Eye (tissue), 1 donor: ENCODE data around the gene TRDMT1.

Experiments used
- DNase-seq: peaks from one replicate; pipeline ENCODE4 v3.0.0-alpha.2; 2015

Gene TRDMT1

GRCh38 chr10:17171141-17171641 is 30.3 kb downstream of the TRDMT1 start:
- DNase-seq = no peak

DNA sequence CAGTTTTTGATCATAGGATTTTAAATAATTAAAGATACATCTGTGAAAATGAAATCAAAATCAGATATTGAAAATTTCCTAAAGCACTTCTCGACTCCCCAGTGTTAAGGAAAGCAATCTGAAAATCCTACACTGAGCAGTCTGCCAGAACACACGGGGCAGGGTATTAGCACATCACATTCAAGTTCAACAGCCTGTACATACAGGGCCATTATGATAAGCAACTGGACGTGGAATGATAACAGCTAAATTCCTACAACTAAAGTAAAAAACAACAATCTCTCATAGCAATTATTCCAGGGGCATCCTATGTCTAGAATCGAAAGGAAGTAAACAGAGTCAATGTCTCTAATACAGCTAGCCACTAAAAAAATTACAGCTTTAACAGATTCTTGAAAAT is 31.7 kb downstream of the TRDMT1 start:
- DNase-seq = peak; percentile 61

DNA sequence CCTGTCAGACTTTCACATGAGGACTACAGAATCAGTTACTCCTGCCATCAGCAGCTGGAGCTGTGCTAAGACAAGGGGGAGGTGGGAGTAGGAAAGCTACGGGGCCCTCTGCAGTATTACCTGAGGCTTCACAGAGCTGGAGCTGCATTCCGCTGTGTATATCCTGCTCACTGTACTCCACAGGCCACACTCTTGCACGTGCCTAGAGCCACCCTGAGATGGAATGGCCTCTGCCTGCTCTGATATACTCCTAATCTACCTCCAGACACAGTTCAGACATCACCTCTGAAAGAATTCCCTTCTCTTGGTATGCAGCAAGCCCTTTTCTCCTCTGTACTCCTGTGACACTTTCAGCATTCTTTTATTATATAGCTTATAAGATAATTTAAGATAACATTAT is 34.8 kb downstream of the TRDMT1 start:
- no peak for DNase-seq

- no peak for DNase-seq
Measured at GRCh38 chr10:17162828-17163227, 38.6 kb downstream of the TRDMT1 start.

DNA sequence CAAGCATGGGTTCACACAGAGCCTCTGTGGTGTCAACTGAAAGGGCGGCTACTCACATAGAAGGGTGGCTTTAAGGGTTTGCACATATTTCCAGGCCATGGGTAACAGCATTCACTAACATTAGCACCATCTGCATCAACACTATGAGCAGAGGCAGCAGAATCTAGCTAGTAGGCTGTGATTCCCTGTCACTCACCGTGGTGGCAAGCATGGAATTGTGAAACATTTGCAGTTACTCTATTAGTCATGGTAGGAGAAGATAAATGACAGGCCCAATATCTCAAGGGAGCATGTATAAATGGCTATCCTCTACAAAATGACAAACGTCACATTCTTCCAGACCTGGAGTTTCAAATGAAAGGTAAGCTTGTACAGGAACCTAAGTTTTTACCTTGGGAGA is 39.7 kb downstream of the TRDMT1 start:
- no peak for DNase-seq

GRCh38 chr10:17157024-17157423 is 44.4 kb downstream of the TRDMT1 start:
- no peak for DNase-seq

GRCh38 chr10:17155826-17156225 is 45.6 kb downstream of the TRDMT1 start:
- no peak for DNase-seq

- DNase-seq = no peak
Measured at GRCh38 chr10:17154116-17154515, 47.4 kb downstream of the TRDMT1 start.

- no peak for DNase-seq
Measured at GRCh38 chr10:17153321-17153720, 48.2 kb downstream of the TRDMT1 start.

- DNase-seq = no peak
Measured at GRCh38 chr10:17151716-17152115, 49.8 kb downstream of the TRDMT1 start.

DNA sequence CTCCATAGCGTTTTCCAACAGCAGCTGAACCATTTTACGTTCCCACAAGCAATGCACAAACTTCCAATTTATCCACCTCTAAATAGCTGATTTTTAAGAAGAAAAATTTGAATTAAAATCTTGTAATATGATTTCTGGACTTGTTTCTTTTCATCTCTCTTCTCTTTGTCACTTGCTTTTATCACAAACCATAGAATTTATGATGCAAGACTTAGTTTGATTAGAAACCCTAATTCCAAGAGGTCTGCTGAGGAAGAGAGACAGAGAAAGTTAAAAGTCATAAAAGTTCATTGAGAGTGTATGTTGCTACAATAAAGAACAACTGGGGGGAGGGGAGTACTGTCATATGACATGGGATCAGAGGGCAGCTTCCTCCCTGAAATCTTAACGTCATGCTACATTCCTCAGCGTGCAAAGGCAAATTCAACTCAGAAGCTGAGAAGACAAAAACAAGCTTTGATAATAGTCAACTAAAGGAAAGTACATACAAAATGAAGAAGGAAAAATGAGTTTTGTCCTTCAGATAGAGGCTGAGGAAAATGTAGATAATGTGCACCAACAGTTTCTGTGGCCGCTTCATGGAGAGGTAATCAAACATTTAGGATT is 53.5 kb downstream of the TRDMT1 start:
- DNase-seq = peak; percentile 54

DNA sequence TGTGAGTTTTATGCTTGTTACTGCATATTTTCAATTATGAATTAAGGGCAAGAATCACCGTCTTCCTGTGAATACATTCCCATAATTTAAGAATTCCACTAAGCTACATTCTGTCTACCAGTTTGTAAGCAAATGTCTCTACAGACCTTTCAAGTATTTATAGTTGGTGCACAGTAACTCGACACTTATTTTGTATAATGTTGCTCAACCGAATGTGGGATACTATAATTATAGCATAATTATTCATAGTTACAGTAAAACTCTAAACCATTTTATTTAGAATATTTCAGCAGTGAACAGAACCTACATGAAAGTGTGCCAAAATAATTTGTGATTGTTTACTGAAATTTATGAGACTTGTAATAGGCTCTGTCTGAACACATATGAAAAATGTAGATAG is 54.6 kb downstream of the TRDMT1 start:
- no peak for DNase-seq

DNA sequence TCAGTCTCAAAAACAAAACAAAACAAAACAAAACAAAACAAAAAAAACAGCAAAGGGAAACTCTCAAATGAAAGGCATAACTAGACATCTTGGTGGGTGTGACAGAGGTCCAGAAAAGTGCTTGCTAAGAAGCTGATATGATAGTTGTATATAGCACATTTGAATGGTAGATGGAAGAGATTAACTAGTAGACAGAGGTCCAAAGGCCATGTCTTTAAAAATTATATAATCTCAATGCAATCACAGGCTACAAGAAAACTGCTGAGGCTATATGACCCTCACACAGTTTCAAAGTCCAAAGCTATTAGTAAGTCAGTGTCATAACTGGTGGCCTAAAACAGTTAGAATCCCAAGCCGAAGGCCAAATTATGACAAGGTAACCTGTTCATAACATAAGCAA is 56.2 kb downstream of the TRDMT1 start:
- no peak for DNase-seq

DNA sequence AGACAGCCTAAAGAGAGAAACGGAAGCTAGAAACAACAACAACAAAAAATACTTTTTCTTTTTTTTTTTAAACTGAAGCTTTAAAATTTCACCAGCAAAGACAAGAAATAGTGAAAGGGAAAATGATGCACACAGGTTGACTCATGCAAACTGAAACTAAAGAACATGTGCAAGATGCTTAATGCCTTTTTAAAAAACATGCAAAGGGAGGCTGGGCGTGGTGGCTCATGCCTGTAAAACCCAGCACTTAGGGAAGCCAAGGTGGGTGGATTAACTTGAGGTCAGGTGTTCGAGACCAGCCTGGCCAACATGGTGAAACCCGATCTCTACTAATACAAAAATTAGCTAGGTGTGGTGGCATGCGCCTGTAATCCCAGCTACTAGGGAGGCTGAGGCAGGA is 56.7 kb downstream of the TRDMT1 start:
- no peak for DNase-seq

DNA sequence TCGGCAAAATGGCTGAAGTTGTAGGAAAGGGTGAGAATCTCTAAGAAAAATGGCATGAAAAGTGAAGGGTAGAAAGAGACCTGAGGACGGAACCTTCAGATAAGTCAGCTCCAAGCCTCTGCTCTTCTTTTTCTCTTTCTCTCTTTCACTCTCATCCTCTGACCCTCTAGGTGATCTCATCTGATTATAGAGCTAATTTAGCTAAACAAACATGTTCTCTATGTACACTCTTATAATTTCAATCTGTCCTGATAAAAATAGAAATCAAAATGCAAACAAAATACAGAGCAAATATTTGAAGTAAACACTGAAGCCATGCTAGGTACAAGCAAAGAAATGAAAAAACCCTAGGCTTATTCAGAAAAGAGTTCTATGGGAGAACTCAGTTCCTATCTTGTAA is 57.4 kb downstream of the TRDMT1 start:
- DNase-seq = no peak

DNA sequence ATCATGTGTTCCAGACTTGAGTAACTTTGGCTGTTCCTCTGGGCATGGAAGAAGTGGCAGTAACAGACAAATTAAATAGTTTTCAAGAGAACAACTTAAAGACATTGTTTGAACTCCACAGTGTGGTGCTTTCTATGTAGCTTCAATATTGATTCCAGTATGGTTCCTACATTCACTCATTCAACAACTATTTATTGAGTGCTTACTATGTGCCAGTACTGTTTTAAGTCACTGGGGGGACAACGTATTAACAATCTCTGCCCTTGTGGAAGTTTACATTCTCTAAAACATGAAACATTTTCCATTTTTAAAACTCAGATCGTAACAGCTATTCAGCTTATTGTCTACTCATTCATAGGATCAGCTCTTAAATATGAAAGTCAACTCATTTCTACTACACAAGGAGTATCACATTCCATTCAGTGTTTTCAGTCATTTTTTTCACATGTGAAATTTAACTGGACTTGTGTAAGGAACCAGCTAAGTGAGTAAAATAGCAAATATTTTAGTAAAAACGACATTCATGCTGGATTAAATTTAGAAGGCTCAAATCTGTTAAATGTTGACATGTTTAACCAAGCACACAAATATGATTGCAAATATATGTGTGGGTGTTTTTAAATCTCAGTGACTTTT is 58.3 kb downstream of the TRDMT1 start:
- DNase-seq = no peak

DNA sequence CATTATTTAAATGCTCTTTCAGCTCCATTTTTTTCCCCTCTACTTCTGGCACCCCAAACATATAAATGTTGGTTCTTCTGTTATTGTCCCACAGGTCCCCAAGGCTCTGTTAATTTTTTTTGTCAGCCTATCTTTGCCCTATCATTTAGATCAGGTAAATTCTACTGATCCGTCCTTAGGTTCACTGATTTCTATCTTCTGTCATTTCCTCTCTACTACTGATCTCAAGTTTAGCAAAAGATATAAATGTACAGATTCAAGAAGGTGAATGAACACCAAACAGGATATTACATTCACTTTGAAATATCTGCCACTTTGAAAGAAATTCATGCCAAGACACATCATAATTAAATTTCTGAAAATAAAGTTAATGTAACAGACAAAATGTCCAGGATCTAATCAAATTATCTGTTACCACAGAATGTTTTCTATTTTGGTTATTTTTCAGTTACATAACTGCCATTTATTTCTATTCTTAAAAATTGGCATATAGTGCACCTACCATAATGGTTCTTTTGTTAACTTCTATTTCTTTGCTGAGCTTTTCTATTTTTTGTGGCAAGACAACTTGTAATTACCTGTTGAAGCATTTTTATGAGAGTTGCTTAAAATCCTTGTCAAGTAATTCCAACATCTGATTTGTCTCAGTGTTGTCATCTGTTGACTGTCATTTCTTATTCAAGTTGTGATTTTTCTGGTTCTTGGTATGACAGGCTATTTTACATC is 59.8 kb downstream of the TRDMT1 start:
- no peak for DNase-seq

DNA sequence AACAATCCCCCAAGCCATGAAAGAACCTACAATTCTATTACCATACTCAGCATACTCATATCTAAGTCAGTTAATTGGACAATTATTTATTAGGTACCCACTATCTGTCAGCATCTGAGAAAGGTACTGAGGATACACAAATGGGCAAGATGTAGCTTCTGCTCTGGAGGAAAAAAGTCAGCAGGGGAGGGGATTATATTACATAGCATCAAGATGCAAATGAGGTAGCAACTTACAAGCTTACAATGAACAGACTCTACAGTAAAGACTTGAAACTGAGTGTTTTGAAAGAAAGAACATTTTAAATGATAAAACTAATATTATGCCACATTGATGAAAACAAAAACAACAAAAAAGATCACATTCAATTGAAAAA is 61.1 kb downstream of the TRDMT1 start:
- DNase-seq = no peak

DNA sequence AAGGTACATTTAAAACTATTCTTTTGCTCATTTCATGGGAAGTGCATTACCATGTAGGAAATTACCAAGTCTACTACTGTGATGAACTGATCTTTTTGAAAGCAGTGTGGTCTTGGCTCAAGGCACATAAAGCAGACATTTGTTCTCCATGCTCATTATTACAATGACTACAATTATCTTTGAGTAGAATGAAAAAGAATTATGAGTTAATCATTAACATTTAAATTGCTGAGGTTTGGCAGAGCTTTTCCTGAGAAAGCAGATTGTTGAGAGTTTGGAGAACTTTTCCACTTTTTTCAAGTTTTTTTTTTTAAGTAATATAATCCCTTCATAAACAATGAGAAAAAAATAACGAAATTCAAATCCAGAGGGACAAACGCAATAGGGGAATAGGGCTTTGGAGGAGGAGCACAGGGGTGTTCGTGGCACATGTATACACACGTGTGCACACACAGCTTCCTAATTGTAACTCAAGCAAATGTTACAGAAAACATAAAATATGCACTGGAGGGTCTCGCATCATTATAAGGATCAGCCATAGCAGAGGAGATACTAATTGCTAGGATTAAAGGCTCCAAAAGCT is 62.9 kb downstream of the TRDMT1 start:
- no peak for DNase-seq

DNA sequence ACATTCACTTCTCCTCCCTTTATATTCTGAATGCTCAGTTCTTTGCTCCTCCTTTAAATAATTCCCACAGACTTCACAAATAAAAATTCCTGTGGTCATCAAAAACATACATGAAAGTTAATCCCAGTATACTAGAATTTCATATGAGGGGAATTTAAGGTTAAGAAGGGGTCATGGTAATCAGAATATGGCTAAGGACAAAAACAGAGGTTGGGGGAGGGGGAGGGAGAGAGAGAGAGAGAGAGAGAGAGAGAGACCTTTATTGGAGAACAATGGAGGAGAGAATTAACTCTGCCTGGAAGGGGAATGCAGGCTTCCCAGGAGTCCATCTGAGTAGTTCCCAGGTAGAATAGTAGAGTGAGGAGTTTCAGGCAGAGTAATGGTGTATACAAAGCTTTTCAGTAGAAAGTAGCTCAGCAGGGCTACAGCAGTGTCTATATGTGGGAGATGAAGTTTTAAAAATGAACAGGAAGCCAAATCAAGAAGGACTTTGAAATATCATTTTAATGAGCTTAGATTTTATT is 66.7 kb downstream of the TRDMT1 start:
- DNase-seq = no peak

GRCh38 chr10:17134282-17134681 is 67.2 kb downstream of the TRDMT1 start:
- DNase-seq = no peak

- no peak for DNase-seq
Measured at GRCh38 chr10:17129741-17130140, 71.7 kb downstream of the TRDMT1 start, which contains the start of gene CUBN. Gene CUBN (minus strand): TSS chr10:17129811. CDS start chr10:17129765, 46 bp downstream.

DNA sequence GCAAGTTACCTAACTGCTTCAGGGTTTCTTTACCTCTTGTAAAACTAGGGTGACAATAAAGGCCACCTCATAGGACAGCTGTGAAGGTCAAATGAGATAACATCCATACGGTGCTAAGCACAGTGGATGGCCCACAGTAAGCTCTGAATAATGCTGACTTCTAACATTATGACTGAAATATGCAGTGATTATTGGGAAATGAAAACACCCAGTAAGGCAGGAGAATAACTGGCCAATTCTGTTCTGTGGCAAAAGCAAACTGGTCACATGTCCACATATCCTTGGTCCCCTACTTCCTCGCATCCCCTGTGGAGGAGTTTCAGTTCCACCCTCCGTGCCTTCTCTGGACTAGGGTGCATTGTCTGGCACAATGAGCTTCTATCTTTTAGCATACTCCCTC is 73.2 kb downstream of the TRDMT1 start:
- DNase-seq = no peak

DNA sequence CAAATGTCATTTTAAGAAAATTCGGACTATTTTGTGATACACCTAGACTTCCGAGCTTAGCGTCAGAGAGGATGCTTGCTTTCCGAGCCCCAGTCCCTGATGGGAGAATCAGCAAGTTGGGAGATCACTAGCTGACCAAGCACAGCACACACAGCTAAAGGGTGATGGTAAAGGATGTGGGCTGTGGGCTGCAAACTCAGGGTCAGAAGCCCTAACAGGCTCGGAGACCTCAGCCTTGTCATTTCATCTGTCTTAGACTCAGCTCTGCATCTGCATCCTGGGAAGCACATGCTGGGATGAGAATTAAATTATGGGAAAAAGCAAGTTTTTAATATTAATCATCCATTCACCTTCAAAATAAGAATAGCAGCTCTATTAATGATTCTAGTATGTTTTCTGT is 75.1 kb downstream of the TRDMT1 start:
- no peak for DNase-seq
